ENCODE measurements around the gene MMP14.

GRCh38 chr14:22888662-22889061, 52.3 kb downstream of the MMP14 start:
- TF ChIP-seq POLR2A (IDR thresholded peaks at IDR 0.05): no peak
- no peak for TF ChIP-seq CTCF (IDR thresholded peaks at IDR 0.05)

Measured in heart left ventricle (tissue), 13 donors.